Naive B cell (primary cell): Measurements from ENCODE around the gene HHATL. TPM values are rescaled to one million over a fixed set of nuclear protein-coding genes. Genes with fewer than 3 reads are reported as not detected.

ENCODE experiments used
- ATAC-seq, 2 donors: fragments of 150-1000 bp; cut with Tn5 transposase; 2 replicates each; pipeline ENCODE4 v1.10.0; 2021; ENCODE audit warnings: low read depth in 2 of 2, mild to moderate bottlenecking in 2 of 2, moderate library complexity in 2 of 2
- DNase-seq: peaks from one replicate; pipeline ENCODE4 v3.0.0; 2022
- H3K27ac Mint-ChIP-seq, 6 donors: one replicate each; pipeline ENCODE4 v1.8.0; 2020 to 2022; ENCODE audit warnings: mild to moderate bottlenecking in 6 of 6, mixed read lengths in 6 of 6, moderate library complexity in 5 of 6, inconsistent platforms in 2 of 6
- H3K27me3 Mint-ChIP-seq, 3 donors: one replicate each; pipeline ENCODE4 v1.8.0; 2021 to 2022; ENCODE audit warnings: mixed read lengths in 3 of 3, mild to moderate bottlenecking in 1 of 3
- H3K36me3 Mint-ChIP-seq, 2 donors: one replicate each; pipeline ENCODE4 v1.8.0; 2020 to 2022; ENCODE audit warnings: mixed read lengths in 2 of 2, inconsistent platforms in 1 of 2, mild to moderate bottlenecking in 1 of 2
- H3K4me1 Mint-ChIP-seq, 3 donors: one replicate each; pipeline ENCODE4 v1.8.0; 2020 to 2022; ENCODE audit warnings: mixed read lengths in 3 of 3, inconsistent platforms in 1 of 3, mild to moderate bottlenecking in 1 of 3, moderate library complexity in 1 of 3
- H3K4me3 Mint-ChIP-seq, 8 donors: one replicate each; pipeline ENCODE4 v1.8.0; 2020 to 2022; ENCODE audit warnings: mild to moderate bottlenecking in 8 of 8, mixed read lengths in 8 of 8, moderate library complexity in 8 of 8, inconsistent platforms in 2 of 8
- H3K9me3 Mint-ChIP-seq, 7 donors: one replicate each; pipeline ENCODE4 v1.8.0; 2020 to 2022; ENCODE audit warnings: mixed read lengths in 7 of 7, mild to moderate bottlenecking in 5 of 7, inconsistent platforms in 2 of 7, moderate library complexity in 1 of 7
- polyA plus RNA-seq, 6 donors: library from polyadenylated mRNA; unstranded; fragments of 300-500 nt; fragmentation: Illumina TruSeq; gene quantifications; one replicate each; pipeline ENCODE4 v1.2.3, GENCODE V29; 2021; ENCODE audit warnings: low read depth in 6 of 6

HHATL gene
- polyA plus RNA-seq, 6 donors from 2014 or later: not detected

DNA sequence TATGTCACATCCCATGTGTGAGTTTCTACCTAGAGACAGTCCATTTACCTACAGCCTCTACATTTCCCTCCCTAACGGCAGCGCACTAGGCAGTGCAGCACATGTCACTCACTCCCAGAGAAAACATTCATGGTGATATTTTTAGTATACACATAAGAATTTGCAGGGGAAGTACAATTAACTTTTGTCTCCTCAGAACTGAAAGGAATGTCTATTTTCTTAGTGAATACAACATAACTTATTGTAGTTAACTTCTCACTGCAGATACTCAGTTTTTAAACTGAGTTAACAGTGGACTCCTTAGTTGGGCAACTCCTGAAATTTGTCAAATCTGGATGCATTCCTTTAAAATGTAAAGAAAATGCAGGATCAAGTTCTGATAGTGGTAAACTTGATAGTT lies 53.6 kb downstream of the HHATL start:
- ATAC-seq (no peak), DNase-seq (no peak)
- no peak overlapping the region for H3K27ac Mint-ChIP-seq
- H3K4me1 Mint-ChIP-seq: peaks cover 20 to 26% (median 23%) of the 10 kb centered on the region in 3 donors
- H3K4me3 Mint-ChIP-seq: no peak overlapping the region
- H3K9me3 Mint-ChIP-seq: peaks cover 0 to 2% (median 0%) of the 10 kb centered on the region in 7 donors
- H3K36me3 Mint-ChIP-seq: peaks cover 9 to 22% of the 10 kb centered on the region in 2 donors
- peaks cover 0 to 24% (median 17%) of the 10 kb centered on the region in 3 donors for H3K27me3 Mint-ChIP-seq

DNA sequence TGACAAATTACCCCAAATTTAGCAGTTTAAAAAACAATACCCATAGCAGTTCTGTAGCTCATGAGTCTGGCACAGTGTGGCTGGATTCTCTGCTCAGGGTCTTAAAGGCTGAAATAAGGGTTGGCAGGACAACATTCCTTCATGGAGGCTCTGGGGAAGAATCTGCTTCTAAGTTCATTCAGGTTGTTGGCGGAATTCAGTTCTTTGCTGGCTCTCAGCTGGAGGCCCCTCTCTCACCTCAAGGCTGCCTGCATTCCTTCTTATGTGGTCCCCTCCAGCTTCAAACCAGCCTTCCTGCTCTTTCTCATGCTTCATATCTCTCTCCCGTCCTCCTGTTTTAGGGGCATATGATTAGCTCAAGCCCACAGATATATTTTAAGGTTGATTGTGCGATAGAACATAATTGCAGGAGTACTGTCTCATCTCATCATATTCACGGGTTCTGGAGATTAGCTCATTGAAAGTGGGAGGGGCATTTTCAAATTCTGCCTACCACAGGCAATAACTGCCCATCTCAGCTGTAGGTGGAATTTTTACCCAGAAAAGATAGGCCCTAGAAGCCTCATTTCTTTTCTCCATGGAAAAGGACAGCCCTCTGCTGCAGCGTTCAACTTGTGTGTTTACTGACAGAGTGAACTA lies 54.7 kb downstream of the HHATL start:
- peak overlapping the region in 4 of 6 donors; percentile 19 to 51 (median 25) for H3K27ac Mint-ChIP-seq
- ATAC-seq: no peak

More for the DNA sequence above, 54.7 kb downstream of the HHATL start:
- Mint-ChIP-seq H3K36me3 (peaks cover 9 to 28% of the 10 kb centered on the region in 2 donors), H3K4me3 (no peak overlapping the region), H3K27me3 (peaks cover 0 to 18% (median 6%) of the 10 kb centered on the region in 3 donors), H3K9me3 (no peaks in the 10 kb centered on the region), H3K4me1 (peaks cover 9 to 18% (median 14%) of the 10 kb centered on the region in 3 donors)
- no peak for DNase-seq

Other genes with a start within 250 kb of the HHATL start
- 1 to 10 TPM in 2 of 6 donors, under 1 TPM in 3, not detected in 1; 0.57 to 3.0 (median 0.69) TPM for gene VIPR1, start 200.2 kb downstream of the HHATL start, polyA plus RNA-seq
- 10 to 100 TPM; 25.1 to 39.0 (median 31.3) TPM for gene SEC22C, start 120.8 kb downstream of the HHATL start, polyA plus RNA-seq
- gene SS18L2, start 111.9 kb downstream of the HHATL start, polyA plus RNA-seq: 100 to 1,000 TPM; 111 to 142 (median 131) TPM
- gene NKTR, start 102.1 kb downstream of the HHATL start, polyA plus RNA-seq: 10 to 100 TPM in 1 of 6 donors, 1 to 10 TPM in 5; 6.2 to 21.9 (median 8.4) TPM
- gene ZBTB47, start 49.1 kb downstream of the HHATL start, polyA plus RNA-seq: not detected
- gene KLHL40, start 17.3 kb downstream of the HHATL start, polyA plus RNA-seq: not detected
- 1 to 10 TPM in 1 of 6 donors, under 1 TPM in 4, not detected in 1; 0.39 to 1.2 (median 0.56) TPM for gene CCDC13, start 70.5 kb upstream of the HHATL start, polyA plus RNA-seq
- gene HIGD1A, start 101.7 kb upstream of the HHATL start, polyA plus RNA-seq: 10 to 100 TPM; 47.7 to 83.7 (median 65.3) TPM
- gene ACKR2, start 106.6 kb upstream of the HHATL start, polyA plus RNA-seq: under 1 TPM in 4 of 6 donors, not detected in 2; 0.10 to 0.28 (median 0.20) TPM
- gene CYP8B1, start 173.1 kb upstream of the HHATL start, polyA plus RNA-seq: not detected
- gene ZNF662, start 203.3 kb upstream of the HHATL start, polyA plus RNA-seq: not detected